BLaER1 treated with 17β-estradiol and CSF1 and Interleukin-3, amounts not matched to agents 10 nM and 100 nM (cell line): ENCODE results near the gene PRR23E.
A peak's percentile ranks its signal among the peaks of the same experiment; 100 is the strongest.

Source experiments
- H3K27ac ChIP-seq, 11 experiments: shearing (Covaris generic); formaldehyde crosslinking; 2 replicates each; pipeline ENCODE4 v1.8.1; 2022
- H3K27me3 ChIP-seq, 11 experiments: shearing (Covaris generic); formaldehyde crosslinking; 2 replicates each; pipeline ENCODE4 v1.8.1; 2022
- H3K36me3 ChIP-seq, 11 experiments: shearing (Covaris generic); formaldehyde crosslinking; 2 replicates each; pipeline ENCODE4 v1.8.1; 2022
- H3K4me1 ChIP-seq, 10 experiments: shearing (Covaris generic); formaldehyde crosslinking; 2 replicates each; pipeline ENCODE4 v1.8.1; 2022
- H3K4me2 ChIP-seq, 11 experiments: shearing (Covaris generic); formaldehyde crosslinking; 2 replicates each; pipeline ENCODE4 v1.8.1; 2022
- H3K4me3 ChIP-seq, 10 experiments: shearing (Covaris generic); formaldehyde crosslinking; 2 replicates each; pipeline ENCODE4 v1.8.1; 2022
- H3K9ac ChIP-seq, 11 experiments: shearing (Covaris generic); formaldehyde crosslinking; 2 replicates each; pipeline ENCODE4 v1.8.1; 2022
- H3K9me3 ChIP-seq, 11 experiments: shearing (Covaris generic); formaldehyde crosslinking; replicated peaks in 1 of 11; 2 replicates each; pipeline ENCODE4 v1.8.1; 2022
- H4K20me1 ChIP-seq, 11 experiments: shearing (Covaris generic); formaldehyde crosslinking; 2 replicates each; pipeline ENCODE4 v1.8.1; 2022
- Cebpa-rat ChIP-seq, 11 experiments: shearing (Covaris generic); IDR thresholded peaks; 2 replicates each; pipeline ENCODE4 v1.8.1; 2022

Gene PRR23E

DNA sequence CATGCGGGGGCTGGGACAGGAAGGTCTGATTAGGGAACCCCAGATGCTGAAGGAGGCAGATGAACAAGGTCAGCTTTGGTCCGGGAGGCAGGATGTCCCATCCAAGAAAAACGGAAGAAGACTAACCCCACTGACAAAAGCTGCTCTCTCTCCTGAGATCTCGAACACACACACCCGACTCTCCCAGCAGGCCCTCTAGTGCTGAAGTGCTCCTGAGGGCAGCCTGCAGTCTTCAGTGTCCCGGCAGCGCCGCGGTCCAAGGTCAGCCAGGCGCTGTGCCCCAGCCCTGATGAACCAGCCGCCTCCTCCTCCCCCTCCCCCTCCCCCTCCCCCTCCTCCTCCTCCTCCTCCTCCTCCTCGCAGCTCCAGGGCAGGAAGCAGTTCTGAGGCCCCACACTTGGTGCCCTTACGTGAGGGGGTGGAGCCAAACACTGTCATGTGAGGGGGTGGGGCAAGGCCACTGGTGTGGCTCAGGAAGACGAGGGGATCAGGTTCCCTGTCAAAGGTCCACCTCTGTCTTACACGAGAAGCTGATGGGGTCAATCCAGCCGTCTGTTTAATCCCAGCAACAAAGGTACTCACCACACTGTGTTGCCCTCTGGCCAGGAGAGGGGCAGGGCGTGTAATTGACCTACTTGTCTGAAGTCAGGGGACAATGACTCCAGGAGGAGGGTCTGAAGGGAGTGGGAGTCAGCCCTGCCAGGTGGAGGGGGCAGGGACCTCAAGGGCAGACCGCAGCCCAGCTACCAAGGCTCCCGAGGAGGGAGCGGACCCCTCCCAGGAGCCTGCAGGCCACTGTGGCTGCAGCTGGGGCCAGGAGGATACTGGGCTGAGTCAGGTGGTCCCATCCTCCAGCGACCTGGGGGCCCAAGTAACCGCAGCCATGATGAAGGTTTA, 34.3 kb downstream of the PRR23E start:
- H3K4me3 ChIP-seq = no peak overlapping the region
- no peak overlapping the region for H3K27ac ChIP-seq
- peaks cover 0 to 7% (median 0%) of the 10 kb centered on the region in 11 experiments; a peak in 1 of 22 replicates for H3K36me3 ChIP-seq
- 0 out of 22 replicates have a peak overlapping the region, but pooled peaks of 1 of the 11 experiments have one; percentile 29 for H3K4me2 ChIP-seq
- no peak for TF ChIP-seq Cebpa-rat (IDR thresholded peaks at IDR 0.05)
- no peaks in the 10 kb centered on the region for H4K20me1 ChIP-seq
- H3K9me3 ChIP-seq = peaks cover 23 to 40% (median 28%) of the 10 kb centered on the region in 11 experiments
- H3K4me1 ChIP-seq = peaks cover 27 to 33% (median 31%) of the 10 kb centered on the region in 10 experiments
- H3K9ac ChIP-seq = no peak overlapping the region
- no peaks in the 10 kb centered on the region for H3K27me3 ChIP-seq

DNA sequence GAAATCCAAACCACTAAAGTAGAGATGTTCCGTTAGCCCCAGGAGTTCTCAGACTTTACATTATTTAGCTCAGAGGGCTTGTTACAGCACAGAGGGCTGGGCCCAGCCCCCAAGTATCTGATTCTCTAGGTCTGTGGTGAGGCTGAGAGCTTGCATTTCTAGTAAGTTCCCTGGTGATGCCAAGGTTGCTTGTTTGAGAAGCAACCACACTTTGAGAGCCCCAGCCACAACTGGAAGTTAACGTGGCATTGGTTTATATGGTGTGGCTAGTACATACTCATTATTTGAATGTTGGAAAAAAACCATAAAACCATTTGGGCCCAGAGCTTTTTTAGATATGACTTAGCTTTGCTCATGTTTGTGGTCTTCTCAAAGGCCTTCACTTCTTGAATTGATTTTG, 35.9 kb downstream of the PRR23E start:
- TF ChIP-seq Cebpa-rat (IDR thresholded peaks at IDR 0.05) = no peak
- Histone ChIP-seq H3K27me3 (no peaks in the 10 kb centered on the region), H3K9ac (no peak overlapping the region), H3K9me3 (peaks cover 23 to 40% (median 28%) of the 10 kb centered on the region in 11 experiments), H4K20me1 (no peaks in the 10 kb centered on the region), H3K4me1 (peaks cover 10 to 17% (median 14%) of the 10 kb centered on the region in 10 experiments), H3K27ac (no peak overlapping the region), H3K36me3 (peaks cover 0 to 7% (median 0%) of the 10 kb centered on the region in 11 experiments; a peak in 1 of 22 replicates), H3K4me3 (no peak overlapping the region), H3K4me2 (no peak overlapping the region)

- no peak overlapping the region for H3K9ac ChIP-seq
- H3K4me3 ChIP-seq = no peak overlapping the region
- H3K27ac ChIP-seq = no peak overlapping the region
- H3K4me1 ChIP-seq = no peaks in the 10 kb centered on the region
- H3K4me2 ChIP-seq = no peak overlapping the region
- H3K27me3 ChIP-seq = no peaks in the 10 kb centered on the region
- no peaks in the 10 kb centered on the region for H4K20me1 ChIP-seq
- no peaks in the 10 kb centered on the region for H3K36me3 ChIP-seq
- no peak for TF ChIP-seq Cebpa-rat (IDR thresholded peaks at IDR 0.05)
- H3K9me3 ChIP-seq = peaks cover 0 to 13% (median 3%) of the 10 kb centered on the region in 11 experiments; a peak in 11 of 22 replicates
These were observed 40.4 kb downstream of the PRR23E start for GRCh38 chr3:127233371-127233770.

DNA sequence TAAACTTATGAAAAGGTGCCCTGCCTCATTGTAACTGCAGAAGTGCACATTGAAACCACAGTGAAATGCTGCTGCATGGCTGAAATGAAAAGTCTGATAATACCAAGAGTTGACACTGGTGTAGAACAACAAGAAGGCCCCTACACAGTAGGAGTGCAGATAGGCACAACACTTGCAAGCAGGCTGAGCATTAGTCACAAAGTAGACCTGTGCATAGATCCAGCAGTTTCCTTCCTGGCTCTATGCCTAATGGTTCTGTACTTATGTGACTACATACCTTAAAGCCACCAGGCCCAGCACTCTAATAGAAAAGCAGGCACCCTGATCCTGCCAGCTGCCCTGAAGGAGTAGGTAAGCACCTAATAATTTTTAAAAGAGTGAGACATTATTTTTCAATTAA, 41.8 kb downstream of the PRR23E start:
- H3K4me1 ChIP-seq = no peaks in the 10 kb centered on the region
- H4K20me1 ChIP-seq = no peaks in the 10 kb centered on the region
- no peak for TF ChIP-seq Cebpa-rat (IDR thresholded peaks at IDR 0.05)
- H3K36me3 ChIP-seq = no peaks in the 10 kb centered on the region
- H3K27ac ChIP-seq = no peak overlapping the region
- no peak overlapping the region for H3K9ac ChIP-seq
- no peaks in the 10 kb centered on the region for H3K27me3 ChIP-seq
- H3K4me3 ChIP-seq = no peak overlapping the region
- peaks cover 0 to 13% (median 3%) of the 10 kb centered on the region in 11 experiments; a peak in 11 of 22 replicates for H3K9me3 ChIP-seq
- no peak overlapping the region for H3K4me2 ChIP-seq

DNA sequence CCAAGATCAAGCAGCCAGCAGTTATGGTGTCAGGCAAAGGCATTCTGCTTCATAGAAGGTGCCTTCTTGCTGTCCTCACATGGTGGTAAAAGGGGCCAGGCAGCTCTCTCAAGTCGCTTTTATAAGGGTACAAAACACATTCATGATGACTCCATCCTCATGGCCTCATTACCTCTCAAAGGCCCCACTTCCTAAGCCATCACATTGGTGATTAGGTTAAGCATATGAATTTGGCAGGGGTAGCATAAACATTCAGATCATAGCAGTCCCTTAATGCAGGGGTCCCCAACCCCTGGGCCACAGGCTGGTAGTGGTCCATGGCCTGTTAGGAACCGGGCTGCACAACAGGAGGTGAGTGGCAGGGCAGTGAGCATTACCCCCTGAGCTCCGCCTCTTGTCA, 42.8 kb downstream of the PRR23E start:
- no peak overlapping the region for H3K4me3 ChIP-seq
- no peak overlapping the region for H3K4me2 ChIP-seq
- peaks cover 0 to 15% (median 3%) of the 10 kb centered on the region in 11 experiments; a peak in 12 of 22 replicates for H3K9me3 ChIP-seq
- H3K27me3 ChIP-seq = no peaks in the 10 kb centered on the region
- no peak overlapping the region for H3K27ac ChIP-seq
- no peak for TF ChIP-seq Cebpa-rat (IDR thresholded peaks at IDR 0.05)
- no peaks in the 10 kb centered on the region for H3K4me1 ChIP-seq
- H3K9ac ChIP-seq = no peak overlapping the region
- H4K20me1 ChIP-seq = no peaks in the 10 kb centered on the region
- H3K36me3 ChIP-seq = no peaks in the 10 kb centered on the region

DNA sequence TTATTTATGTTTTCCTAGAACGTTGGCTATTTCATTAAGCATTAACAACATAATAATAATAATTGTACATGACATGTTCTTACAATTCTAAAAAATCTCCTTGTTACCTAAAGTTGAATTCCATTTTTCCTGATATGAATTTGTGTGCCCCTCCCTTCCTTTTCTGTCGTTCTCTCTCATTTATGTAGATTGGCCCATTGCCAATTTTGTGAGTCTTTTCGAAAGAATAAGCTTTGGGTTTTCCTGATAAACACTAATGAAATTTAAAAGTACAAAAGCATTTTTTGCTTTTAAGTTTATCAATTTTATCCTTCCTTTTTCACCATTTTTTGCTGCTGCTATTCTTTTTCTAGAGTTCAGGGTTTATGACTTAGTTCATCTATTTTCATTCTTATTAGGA, 44.9 kb downstream of the PRR23E start:
- TF ChIP-seq Cebpa-rat (IDR thresholded peaks at IDR 0.05) = no peak
- Histone ChIP-seq H3K4me3 (no peak overlapping the region), H3K4me2 (no peak overlapping the region), H3K27ac (no peak overlapping the region), H3K36me3 (no peaks in the 10 kb centered on the region), H3K9me3 (peaks cover 6 to 26% (median 16%) of the 10 kb centered on the region in 11 experiments; a peak in 19 of 22 replicates), H3K9ac (no peak overlapping the region), H3K27me3 (no peaks in the 10 kb centered on the region), H4K20me1 (no peaks in the 10 kb centered on the region), H3K4me1 (no peaks in the 10 kb centered on the region)

GRCh38 chr3:127238602-127239001, 45.7 kb downstream of the PRR23E start:
- H3K27ac ChIP-seq = no peak overlapping the region
- no peaks in the 10 kb centered on the region for H3K36me3 ChIP-seq
- no peaks in the 10 kb centered on the region for H3K27me3 ChIP-seq
- no peak overlapping the region for H3K4me2 ChIP-seq
- no peaks in the 10 kb centered on the region for H4K20me1 ChIP-seq
- H3K4me1 ChIP-seq = no peaks in the 10 kb centered on the region
- no peak overlapping the region for H3K9ac ChIP-seq
- no peak for TF ChIP-seq Cebpa-rat (IDR thresholded peaks at IDR 0.05)
- H3K9me3 ChIP-seq = peaks cover 7 to 30% (median 16%) of the 10 kb centered on the region in 11 experiments; a peak in 19 of 22 replicates
- H3K4me3 ChIP-seq = no peak overlapping the region

GRCh38 chr3:127247292-127247691, 54.4 kb downstream of the PRR23E start:
- Histone ChIP-seq H3K4me3 (no peak overlapping the region), H3K27me3 (no peaks in the 10 kb centered on the region), H3K4me2 (no peak overlapping the region), H3K9me3 (peaks cover 48 to 67% (median 63%) of the 10 kb centered on the region in 11 experiments), H4K20me1 (no peaks in the 10 kb centered on the region), H3K36me3 (no peaks in the 10 kb centered on the region), H3K27ac (no peak overlapping the region), H3K4me1 (no peaks in the 10 kb centered on the region), H3K9ac (no peak overlapping the region)
- no peak for TF ChIP-seq Cebpa-rat (IDR thresholded peaks at IDR 0.05)
